Vagina (tissue), 2 donors: ENCODE data around the gene SELP. TPM values are rescaled to one million over a fixed set of nuclear protein-coding genes. Genes with fewer than 3 reads are reported as not detected.
A peak's percentile ranks its signal among the peaks of the same experiment; 100 is the strongest.

ENCODE experiments used
- DNase-seq, 2 donors: peaks; one replicate each; pipeline ENCODE4 v3.0.0-alpha.2; 2017; ENCODE audit errors: extremely low spot score in 2 of 2
- H3K27ac ChIP-seq: fragments of 200-600 bp; sonication (generic); one replicate; pipeline ENCODE4 v1.5.1; 2019
- H3K27me3 ChIP-seq: fragments of 200-600 bp; sonication (generic); one replicate; pipeline ENCODE4 v1.5.1; 2019
- H3K36me3 ChIP-seq, 2 donors: fragments of 200-600 bp; sonication (generic); one replicate each; pipeline ENCODE4 v1.5.1; 2017 to 2019
- H3K4me1 ChIP-seq: fragments of 200-600 bp; sonication (generic); one replicate; pipeline ENCODE4 v1.5.1; 2019
- H3K4me3 ChIP-seq, 2 donors: fragments of 200-600 bp; sonication (generic); 1 replicate in 1 of 2; 2 replicates in 1 of 2; pipeline ENCODE4 v1.5.1; 2016 to 2019
- H3K9me3 ChIP-seq: fragments of 200-600 bp; sonication (generic); one replicate; pipeline ENCODE4 v1.5.1; 2019
- POLR2A ChIP-seq, 2 donors: fragments of 450-650 bp; IDR thresholded peaks; one replicate each; pipeline ENCODE4 v1.6.1; 2017; ENCODE audit warnings: antibody characterized with exemption in 2 of 2, mild to moderate bottlenecking in 2 of 2, moderate library complexity in 2 of 2
- POLR2AphosphoS5 ChIP-seq, 2 donors: sonication (generic); formaldehyde crosslinking; IDR thresholded peaks; one replicate each; pipeline ENCODE4 v1.9.0; 2017; ENCODE audit warnings: antibody characterized with exemption in 2 of 2, mild to moderate bottlenecking in 2 of 2, low read depth in 1 of 2; ENCODE audit not compliant: insufficient read depth in 1 of 2
- intact Hi-C: fragments of 100-400 bp; cut with DNase I; formaldehyde crosslinking; loops from one replicate; pipeline ENCODE4 v1.15.1; 2023
- total RNA-seq: library from RNA; depleted of rRNA; stranded (reverse); fragments of >200 nt; gene quantifications from one replicate; pipeline ENCODE4 v1.2.3, GENCODE V29; 2016
- TF ChIP-seq, protein P1 (sequence below), 3 experiments: fragments of 450-650 bp in 2 of 3; fragments of 200-600 bp in 1 of 3; sonication (generic) in 1 of 3; IDR thresholded peaks; one replicate each; pipeline ENCODE4 v1.5.1; 2017 to 2019; ENCODE audit warnings: antibody characterized with exemption in 3 of 3, mild to moderate bottlenecking in 2 of 3, moderate library complexity in 2 of 3

SELP gene
- total RNA-seq, 1 donor from 2014 or later, result 8.8 TPM

DNA sequence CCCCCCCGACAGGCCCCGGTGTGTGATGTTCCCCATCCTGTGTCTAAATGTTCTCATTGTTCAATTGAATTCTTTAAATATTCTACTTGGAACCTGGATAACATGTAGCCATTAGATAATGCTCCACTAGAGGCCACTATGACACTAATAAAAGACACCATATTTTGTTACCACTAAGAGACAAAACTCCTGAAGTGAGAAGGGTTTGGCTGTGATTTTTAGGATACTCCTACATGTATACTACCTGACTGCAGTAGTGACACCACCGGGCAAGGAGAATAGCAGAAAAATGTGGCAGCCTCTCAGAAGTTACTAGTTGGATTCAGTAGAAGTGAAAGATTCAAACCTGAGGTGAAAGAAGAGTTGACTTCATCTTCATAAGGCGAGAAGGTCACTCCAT is 79.6 kb downstream of the SELP start:
- Histone ChIP-seq H3K27me3 (no peaks in the 10 kb centered on the region), H3K4me3 (no peak overlapping the region), H3K4me1 (no peaks in the 10 kb centered on the region), H3K27ac (no peak overlapping the region), H3K36me3 (no peaks in the 10 kb centered on the region), H3K9me3 (no peaks in the 10 kb centered on the region)
- DNase-seq, result no peak
- TF ChIP-seq POLR2A (IDR thresholded peaks at IDR 0.05), result no peak
- no peak for TF ChIP-seq POLR2AphosphoS5 (IDR thresholded peaks at IDR 0.05; ENCODE audit: insufficient read depth in 1 of 2, low read depth in 1 of 2)
- TF ChIP-seq, protein P1, sequence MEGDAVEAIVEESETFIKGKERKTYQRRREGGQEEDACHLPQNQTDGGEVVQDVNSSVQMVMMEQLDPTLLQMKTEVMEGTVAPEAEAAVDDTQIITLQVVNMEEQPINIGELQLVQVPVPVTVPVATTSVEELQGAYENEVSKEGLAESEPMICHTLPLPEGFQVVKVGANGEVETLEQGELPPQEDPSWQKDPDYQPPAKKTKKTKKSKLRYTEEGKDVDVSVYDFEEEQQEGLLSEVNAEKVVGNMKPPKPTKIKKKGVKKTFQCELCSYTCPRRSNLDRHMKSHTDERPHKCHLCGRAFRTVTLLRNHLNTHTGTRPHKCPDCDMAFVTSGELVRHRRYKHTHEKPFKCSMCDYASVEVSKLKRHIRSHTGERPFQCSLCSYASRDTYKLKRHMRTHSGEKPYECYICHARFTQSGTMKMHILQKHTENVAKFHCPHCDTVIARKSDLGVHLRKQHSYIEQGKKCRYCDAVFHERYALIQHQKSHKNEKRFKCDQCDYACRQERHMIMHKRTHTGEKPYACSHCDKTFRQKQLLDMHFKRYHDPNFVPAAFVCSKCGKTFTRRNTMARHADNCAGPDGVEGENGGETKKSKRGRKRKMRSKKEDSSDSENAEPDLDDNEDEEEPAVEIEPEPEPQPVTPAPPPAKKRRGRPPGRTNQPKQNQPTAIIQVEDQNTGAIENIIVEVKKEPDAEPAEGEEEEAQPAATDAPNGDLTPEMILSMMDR (IDR thresholded peaks at IDR 0.05), result peak in 1 of 3 experiments; percentile 13
- intact Hi-C loops, result no loop called here

DNA sequence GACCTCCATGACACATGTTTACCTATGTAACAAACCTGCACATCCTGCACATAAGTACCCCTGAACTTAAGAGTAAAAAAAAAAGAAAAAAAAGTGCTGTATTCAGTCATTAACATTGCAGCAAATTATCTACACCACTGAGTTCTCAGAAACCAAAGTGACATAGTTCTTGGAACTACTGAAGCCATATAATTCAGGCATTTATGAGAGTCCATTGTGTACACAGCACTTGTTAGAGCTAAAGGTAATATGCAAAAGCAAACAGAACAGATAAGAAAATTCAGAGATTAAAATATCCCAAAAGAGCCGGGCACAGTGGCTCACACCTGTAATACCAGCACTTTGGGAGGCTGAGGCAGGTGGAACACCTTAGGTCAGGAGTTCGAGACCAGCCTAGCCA is 81.6 kb downstream of the SELP start:
- intact Hi-C loops, result no loop called here
- Histone ChIP-seq H3K9me3 (no peaks in the 10 kb centered on the region), H3K27ac (no peak overlapping the region), H3K36me3 (no peaks in the 10 kb centered on the region), H3K4me3 (no peak overlapping the region), H3K4me1 (no peaks in the 10 kb centered on the region), H3K27me3 (no peaks in the 10 kb centered on the region)
- no peak for TF ChIP-seq POLR2AphosphoS5 (IDR thresholded peaks at IDR 0.05; ENCODE audit: insufficient read depth in 1 of 2, low read depth in 1 of 2)
- TF ChIP-seq, protein P1 (IDR thresholded peaks at IDR 0.05), result no peak
- DNase-seq, result no peak

DNA sequence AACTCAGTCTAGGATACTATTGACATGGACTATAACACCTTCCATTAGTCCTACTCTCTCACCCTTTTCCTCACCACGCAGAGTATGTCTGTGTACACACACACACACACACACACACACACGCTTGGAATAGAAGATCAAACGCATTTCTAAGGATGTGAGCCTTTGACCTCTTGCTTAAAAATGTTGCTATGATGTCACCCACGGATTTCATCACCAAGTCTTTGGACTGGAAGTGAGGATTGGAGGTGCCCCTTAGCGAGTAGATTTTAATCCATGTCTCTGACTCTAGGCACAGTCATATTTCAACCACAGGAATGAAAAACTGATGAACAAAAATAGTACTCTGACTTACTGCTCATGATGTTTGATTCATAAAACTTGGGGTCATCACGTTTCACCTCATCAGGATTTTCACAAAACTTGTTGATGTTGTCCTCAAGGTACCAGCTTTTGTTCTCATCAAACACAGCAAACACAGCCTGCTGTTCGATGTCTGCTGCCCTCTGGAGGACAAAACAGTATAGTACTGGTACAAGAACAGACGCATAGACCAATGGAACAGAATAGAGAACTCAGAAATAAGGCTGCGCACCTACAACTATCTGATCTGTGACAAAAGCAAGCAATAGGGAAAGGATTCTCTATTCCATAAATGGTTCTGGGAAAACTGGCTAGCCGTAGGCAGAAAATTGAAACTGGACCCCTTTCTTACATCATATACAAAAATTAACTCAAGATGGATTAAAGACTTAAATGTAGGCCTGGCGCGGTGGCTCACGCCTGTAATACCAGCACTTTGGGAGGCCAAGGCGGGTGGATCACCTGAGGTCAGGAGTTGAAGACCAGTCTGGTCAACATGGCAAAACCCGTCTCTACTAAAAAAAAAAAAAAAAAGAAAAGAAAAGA is 83.6 kb downstream of the SELP start:
- H3K4me1 ChIP-seq, result no peaks in the 10 kb centered on the region
- no peaks in the 10 kb centered on the region for H3K36me3 ChIP-seq
- H3K4me3 ChIP-seq, result no peak overlapping the region
- no peaks in the 10 kb centered on the region for H3K27me3 ChIP-seq
- no peak for DNase-seq
- no peak overlapping the region for H3K27ac ChIP-seq
- no peaks in the 10 kb centered on the region for H3K9me3 ChIP-seq
- TF ChIP-seq POLR2A (IDR thresholded peaks at IDR 0.05) (no peak), POLR2AphosphoS5 (IDR thresholded peaks at IDR 0.05; ENCODE audit: insufficient read depth in 1 of 2, low read depth in 1 of 2) (peak in 1 of 2 donors; percentile 39)
- TF ChIP-seq, protein P1 (IDR thresholded peaks at IDR 0.05), result peak; percentile 60 to 80 (median 76)
- intact Hi-C loops, result no loop called here

DNA sequence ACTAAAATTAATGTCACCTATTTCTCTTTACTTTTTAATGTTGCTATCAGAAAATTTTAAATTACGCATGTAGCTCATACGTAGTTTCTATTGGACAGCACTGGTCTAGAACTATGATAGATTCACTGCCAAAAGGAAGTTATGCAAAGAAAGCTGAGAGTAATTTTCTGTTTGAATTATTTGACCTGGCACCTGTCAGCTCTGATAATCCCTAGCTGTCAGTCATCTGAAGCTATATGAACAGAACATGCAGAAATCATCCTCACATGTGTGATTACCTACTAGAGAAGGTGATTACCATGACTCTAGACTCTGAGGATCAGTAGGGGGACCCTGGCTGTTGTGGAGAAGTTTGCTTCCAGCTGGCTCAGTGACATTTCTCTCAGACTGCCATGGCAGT is 84.5 kb downstream of the SELP start:
- H3K4me1 ChIP-seq, result no peaks in the 10 kb centered on the region
- H3K27ac ChIP-seq, result no peak overlapping the region
- no peak for DNase-seq
- TF ChIP-seq, protein P1 (IDR thresholded peaks at IDR 0.05), result no peak
- TF ChIP-seq POLR2A (IDR thresholded peaks at IDR 0.05), result no peak
- TF ChIP-seq POLR2AphosphoS5 (IDR thresholded peaks at IDR 0.05; ENCODE audit: insufficient read depth in 1 of 2, low read depth in 1 of 2), result no peak
- H3K27me3 ChIP-seq, result no peaks in the 10 kb centered on the region
- intact Hi-C loops, result no loop called here
- no peaks in the 10 kb centered on the region for H3K36me3 ChIP-seq
- H3K4me3 ChIP-seq, result no peak overlapping the region
- H3K9me3 ChIP-seq, result no peaks in the 10 kb centered on the region
